ENCODE results near the gene MACROD2. TPM values are rescaled to one million over a fixed set of nuclear protein-coding genes. Genes with fewer than 3 reads are reported as not detected.

The MACROD2 gene
- total and polyA plus RNA-seq, 11 donors, result 0.54 to 5.4 (median 2.4) TPM

DNA sequence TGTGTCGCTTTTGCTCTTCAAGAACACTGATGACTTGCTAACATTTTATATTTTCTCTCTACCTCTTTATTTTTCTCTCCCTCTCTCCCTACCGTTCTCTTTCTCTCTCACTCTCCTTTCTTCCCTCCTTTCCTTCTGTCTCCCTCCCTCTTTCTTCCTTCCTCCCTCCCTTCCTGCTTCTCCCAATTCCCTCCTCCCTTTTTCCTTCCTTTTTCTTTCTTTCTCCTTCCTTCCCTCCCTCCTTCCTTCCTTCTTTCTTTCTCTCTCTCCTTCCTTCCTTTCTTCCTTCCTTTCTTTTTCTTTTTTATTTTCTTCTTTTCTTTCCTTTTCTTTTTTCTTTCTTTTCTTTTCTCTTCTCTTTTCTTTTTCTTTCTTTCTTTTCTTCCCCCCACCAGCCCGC lies 1511.8 kb downstream of the MACROD2 start:
- Histone ChIP-seq H3K27me3 (peaks cover 0 to 3% (median 0%) of the 10 kb centered on the region in 9 donors), H3K36me3 (no peaks in the 10 kb centered on the region), H3K4me3 (no peak overlapping the region), H3K27ac (no peak overlapping the region), H3K9me3 (no peaks in the 10 kb centered on the region), H3K4me1 (no peaks in the 10 kb centered on the region)
- DNase-seq, result no peak
- 89 to 96% (median 93%) methylated on average over 3 of the region's 3 CpGs for WGBS, 4 donors
- no peak for ATAC-seq
- TF ChIP-seq POLR2A (IDR thresholded peaks at IDR 0.05), result no peak
- TF ChIP-seq, protein P1, sequence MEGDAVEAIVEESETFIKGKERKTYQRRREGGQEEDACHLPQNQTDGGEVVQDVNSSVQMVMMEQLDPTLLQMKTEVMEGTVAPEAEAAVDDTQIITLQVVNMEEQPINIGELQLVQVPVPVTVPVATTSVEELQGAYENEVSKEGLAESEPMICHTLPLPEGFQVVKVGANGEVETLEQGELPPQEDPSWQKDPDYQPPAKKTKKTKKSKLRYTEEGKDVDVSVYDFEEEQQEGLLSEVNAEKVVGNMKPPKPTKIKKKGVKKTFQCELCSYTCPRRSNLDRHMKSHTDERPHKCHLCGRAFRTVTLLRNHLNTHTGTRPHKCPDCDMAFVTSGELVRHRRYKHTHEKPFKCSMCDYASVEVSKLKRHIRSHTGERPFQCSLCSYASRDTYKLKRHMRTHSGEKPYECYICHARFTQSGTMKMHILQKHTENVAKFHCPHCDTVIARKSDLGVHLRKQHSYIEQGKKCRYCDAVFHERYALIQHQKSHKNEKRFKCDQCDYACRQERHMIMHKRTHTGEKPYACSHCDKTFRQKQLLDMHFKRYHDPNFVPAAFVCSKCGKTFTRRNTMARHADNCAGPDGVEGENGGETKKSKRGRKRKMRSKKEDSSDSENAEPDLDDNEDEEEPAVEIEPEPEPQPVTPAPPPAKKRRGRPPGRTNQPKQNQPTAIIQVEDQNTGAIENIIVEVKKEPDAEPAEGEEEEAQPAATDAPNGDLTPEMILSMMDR (IDR thresholded peaks at IDR 0.05), result no peak
- intact Hi-C loops (cut with DNase I), result no loop called here

- Histone ChIP-seq H3K4me1 (no peaks in the 10 kb centered on the region), H3K27me3 (peaks cover 0 to 3% (median 0%) of the 10 kb centered on the region in 9 donors), H3K4me3 (no peak overlapping the region), H3K9me3 (no peaks in the 10 kb centered on the region), H3K36me3 (no peaks in the 10 kb centered on the region), H3K27ac (no peak overlapping the region)
- intact Hi-C loops (cut with DNase I), result no loop called here
- ATAC-seq (no peak), DNase-seq (no peak)
- TF ChIP-seq, protein P1 (IDR thresholded peaks at IDR 0.05), result no peak
- no peak for TF ChIP-seq POLR2A (IDR thresholded peaks at IDR 0.05)
- WGBS, 4 donors, result 94 to 100% (median 98%) methylated on average over 1 of the region's 1 CpG
These were observed 1516.2 kb downstream of the MACROD2 start for GRCh38 chr20:15511551-15511950.

GRCh38 chr20:15512916-15513315 lies 1517.6 kb downstream of the MACROD2 start:
- TF ChIP-seq, protein P1 (IDR thresholded peaks at IDR 0.05), result no peak
- TF ChIP-seq POLR2A (IDR thresholded peaks at IDR 0.05), result no peak
- ATAC-seq, result no peak

GRCh38 chr20:15515691-15516090 lies 1520.4 kb downstream of the MACROD2 start:
- ATAC-seq, result peak in 1 of 4 donors; percentile 42
- TF ChIP-seq POLR2A (IDR thresholded peaks at IDR 0.05), result no peak
- TF ChIP-seq, protein P1 (IDR thresholded peaks at IDR 0.05), result no peak

More at GRCh38 chr20:15512916-15513315, 1517.6 kb downstream of the MACROD2 start:
- no peak overlapping the region for H3K4me3 ChIP-seq
- no peaks in the 10 kb centered on the region for H3K36me3 ChIP-seq
- no peak overlapping the region for H3K27ac ChIP-seq
- H3K27me3 ChIP-seq, result no peaks in the 10 kb centered on the region
- 40 to 57% (median 50%) methylated on average over 5 of the region's 5 CpGs for WGBS, 4 donors
- no peaks in the 10 kb centered on the region for H3K4me1 ChIP-seq
- intact Hi-C loops (cut with DNase I), result no loop called here
- no peak for DNase-seq
- no peaks in the 10 kb centered on the region for H3K9me3 ChIP-seq

More at GRCh38 chr20:15515691-15516090, 1520.4 kb downstream of the MACROD2 start:
- H3K4me3 ChIP-seq, result no peak overlapping the region
- no peak for DNase-seq
- no peaks in the 10 kb centered on the region for H3K9me3 ChIP-seq
- no peaks in the 10 kb centered on the region for H3K27me3 ChIP-seq
- H3K27ac ChIP-seq, result no peak overlapping the region
- H3K4me1 ChIP-seq, result no peaks in the 10 kb centered on the region
- no peaks in the 10 kb centered on the region for H3K36me3 ChIP-seq
- WGBS, 4 donors, result 22 to 68% (median 49%) methylated on average over 1 to 2 of the region's 2 CpGs
- intact Hi-C loops (cut with DNase I), result no loop called here
